Psoas muscle (tissue), 8 donors: ENCODE results near the gene MIS18A. TPM values are rescaled to one million over a fixed set of nuclear protein-coding genes. Genes with fewer than 3 reads are reported as not detected.
A peak's percentile ranks its signal among the peaks of the same experiment; 100 is the strongest.
"Not testable (repeated sequence)": the region's sequence is repeated elsewhere in the genome, so short reads cannot be mapped to it uniquely, and the experiment has no call there.

Source experiments
- ATAC-seq, 4 donors: fragments of 200-7000 bp; cut with Tn5 transposase; one replicate each; pipeline ENCODE4 v1.9.1; 2020; ENCODE audit warnings: moderate library complexity in 3 of 4, mild to moderate bottlenecking in 2 of 4
- DNase-seq, 2 donors: peaks; one replicate each; pipeline ENCODE4 v3.0.0-alpha.2; 2020
- H3K27ac ChIP-seq: fragments of 200-600 bp; one replicate; pipeline ENCODE4 v1.8.0; 2022
- H3K27me3 ChIP-seq, 3 donors: fragments of 200-600 bp in 1 of 3; one replicate each; pipeline versions ENCODE4 v1.6.1 to v1.8.0; 2013 to 2022; ENCODE audit warnings: low read length in 2 of 3, mild to moderate bottlenecking in 2 of 3, moderate library complexity in 1 of 3; ENCODE audit not compliant: insufficient read depth in 3 of 3
- H3K36me3 ChIP-seq, 2 donors: fragments of 200-600 bp in 1 of 2; one replicate each; pipeline versions ENCODE4 v1.6.1 to v1.8.0; 2013 to 2022; ENCODE audit warnings: low read depth in 1 of 2, mild to moderate bottlenecking in 1 of 2, moderate library complexity in 1 of 2; ENCODE audit not compliant: insufficient read depth in 1 of 2
- H3K4me1 ChIP-seq: fragments of 200-600 bp; one replicate; pipeline ENCODE4 v1.8.0; 2022
- H3K4me3 ChIP-seq: fragments of 200-600 bp; one replicate; pipeline ENCODE4 v1.8.0; 2022; ENCODE audit warnings: mild to moderate bottlenecking
- H3K9me3 ChIP-seq: fragments of 200-600 bp; one replicate; pipeline ENCODE4 v1.8.0; 2022
- CTCF ChIP-seq: fragments of 200-600 bp; IDR thresholded peaks from one replicate; pipeline ENCODE4 v1.8.0; 2022; ENCODE audit warnings: antibody characterized with exemption
- WGBS, 3 donors: extraction: QIAGEN DNeasy Blood & Tissue Kit; methylation state at CpG; one replicate each; pipeline versions ENCODE4 v1.1.6 to v1.1.7; 2013; 5-methylcytosine and 5-hydroxymethylcytosine counted together
- intact Hi-C, 2 donors: fragments of 100-400 bp; cut with DNase I; formaldehyde crosslinking; loops; one replicate each; pipeline versions ENCODE4 v1.11.0 to v1.14.2; 2022
- polyA plus RNA-seq, 3 donors: library from polyadenylated mRNA; stranded (reverse); fragments of 200-250 nt; gene quantifications; one replicate each; pipeline ENCODE4 v1.2.3, GENCODE V29; 2013
- total RNA-seq, 4 donors: library from RNA; stranded (reverse); fragmentation: NEBNext Ultra II Directional in 2 of 4; extraction: Animal tissue kit (Norgen Biotek cat#: 25700) in 2 of 4; gene quantifications; one replicate each; pipeline versions ENCODE4 v1.2.1 to v1.2.4, GENCODE V29; 2021 to 2023
- donor health status: healthy with polysubstance abuse.
- donor health status: DM: no; HTN: no; CAD: no; lungs with moderate emphysema.
- donor health status: Bipolar disorder and iron deficiency.
- donor health status: healthy.
- donor health status: DM: yes; HTN: yes; CAD: no.
- donor health status: DM: no; HTN: no; CAD: no.
- donor health status: DM: no; HTN: no; CAD: no.
- donor health status: DM: yes; HTN: yes; CAD: no.

The MIS18A gene
- total and polyA plus RNA-seq, 7 donors = 0.92 to 4.7 (median 1.4) TPM

GRCh38 chr21:32261929-32262328 lies 16.9 kb downstream of the MIS18A start:
- no peaks in the 10 kb centered on the region for H3K36me3 ChIP-seq
- no peak for ATAC-seq
- no peak for TF ChIP-seq CTCF
- H3K4me3 ChIP-seq = no peak overlapping the region
- no peaks in the 10 kb centered on the region for H3K27me3 ChIP-seq
- H3K4me1 ChIP-seq = no peaks in the 10 kb centered on the region
- intact Hi-C loops = no loop called here
- WGBS, 3 donors = 77 to 90% (median 79%) methylated on average over 5 of the region's 5 CpGs
- H3K9me3 ChIP-seq = no peaks in the 10 kb centered on the region
- DNase-seq = no peak
- H3K27ac ChIP-seq = no peak overlapping the region

GRCh38 chr21:32260130-32260529 lies 18.7 kb downstream of the MIS18A start:
- Histone ChIP-seq H3K27ac (no peak overlapping the region), H3K4me1 (no peaks in the 10 kb centered on the region), H3K36me3 (no peaks in the 10 kb centered on the region), H3K27me3 (no peaks in the 10 kb centered on the region), H3K4me3 (no peak overlapping the region), H3K9me3 (no peaks in the 10 kb centered on the region)
- intact Hi-C loops = no loop called here
- no peak for DNase-seq
- 88 to 95% (median 92%) methylated on average over 2 of the region's 2 CpGs for WGBS, 3 donors
- no peak for TF ChIP-seq CTCF
- ATAC-seq = no peak

- WGBS, 3 donors = 90 to 97% (median 93%) methylated on average over 5 of the region's 5 CpGs
- not testable (repeated sequence) for H3K36me3 ChIP-seq, ATAC-seq, H3K4me1 ChIP-seq, H3K9me3 ChIP-seq, H3K4me3 ChIP-seq, H3K27ac ChIP-seq, H3K27me3 ChIP-seq, DNase-seq
- intact Hi-C loops = loop anchor here (2.0 to 5.0 kb wide), 3 partner anchors 391 to 471 kb away; no protein-coding TSS in a partner anchor
These were observed 20.1 kb downstream of the MIS18A start for GRCh38 chr21:32258786-32259048.

GRCh38 chr21:32257962-32258785 lies 20.7 kb downstream of the MIS18A start:
- WGBS, 3 donors = 44 to 48% (median 45%) methylated on average over 16 of the region's 16 CpGs
- ATAC-seq = peak; percentile 77 to 89 (median 78)

More at GRCh38 chr21:32257962-32258785, 20.7 kb downstream of the MIS18A start:
- Histone ChIP-seq H3K4me1 (no peaks in the 10 kb centered on the region), H3K9me3 (no peaks in the 10 kb centered on the region), H3K36me3 (no peaks in the 10 kb centered on the region), H3K4me3 (no peak overlapping the region), H3K27ac (no peak overlapping the region), H3K27me3 (peaks cover 0 to 4% (median 0%) of the 10 kb centered on the region in 3 donors)
- peak; percentile 70 for TF ChIP-seq CTCF
- intact Hi-C loops = loop anchor here (2.0 to 5.0 kb wide), 3 partner anchors 391 to 471 kb away; no protein-coding TSS in a partner anchor
- peak; percentile 60 to 71 for DNase-seq
